Liver (tissue), 9 donors: Measurements from ENCODE around the gene GNLY. TPM values are rescaled to one million over a fixed set of nuclear protein-coding genes. Genes with fewer than 3 reads are reported as not detected.
A peak's percentile ranks its signal among the peaks of the same experiment; 100 is the strongest.

Source experiments
- DNase-seq: peaks from one replicate; pipeline ENCODE4 v3.0.0-alpha.2; 2017; ENCODE audit warnings: low spot score
- H3K27ac ChIP-seq, 2 donors: one replicate each; pipeline ENCODE4 v1.7.0; 2013; ENCODE audit warnings: inconsistent platforms in 2 of 2, low read length in 2 of 2, control low read depth in 1 of 2, low read depth in 1 of 2, mild to moderate bottlenecking in 1 of 2
- H3K27me3 ChIP-seq, 4 donors: one replicate each; pipeline versions ENCODE4 v1.6.1 to v1.7.0; 2013; ENCODE audit warnings: low read length in 3 of 4, inconsistent platforms in 1 of 4, mild to moderate bottlenecking in 1 of 4, moderate library complexity in 1 of 4; ENCODE audit not compliant: control insufficient read depth in 4 of 4, insufficient read depth in 4 of 4
- H3K36me3 ChIP-seq, 4 donors: one replicate each; pipeline versions ENCODE4 v1.6.1 to v1.7.0; 2013; ENCODE audit warnings: low read length in 3 of 4, mild to moderate bottlenecking in 3 of 4, low read depth in 1 of 4, moderate library complexity in 1 of 4; ENCODE audit not compliant: control insufficient read depth in 4 of 4, insufficient read depth in 3 of 4
- H3K4me1 ChIP-seq, 4 donors: one replicate each; pipeline versions ENCODE4 v1.6.1 to v1.7.0; 2013; ENCODE audit warnings: low read length in 3 of 4, mild to moderate bottlenecking in 3 of 4, moderate library complexity in 1 of 4; ENCODE audit not compliant: control insufficient read depth in 4 of 4, insufficient read depth in 4 of 4
- H3K4me3 ChIP-seq, 3 donors: one replicate each; pipeline versions ENCODE4 v1.6.1 to v1.7.0; 2013; ENCODE audit warnings: low read length in 3 of 3, control low read depth in 1 of 3, low read depth in 1 of 3, mild to moderate bottlenecking in 1 of 3
- H3K9ac ChIP-seq, 2 donors: one replicate each; pipeline ENCODE4 v1.7.0; 2013; ENCODE audit warnings: low read length in 2 of 2, mild to moderate bottlenecking in 2 of 2, moderate library complexity in 2 of 2, control low read depth in 1 of 2, low read depth in 1 of 2
- H3K9me3 ChIP-seq, 4 donors: one replicate each; pipeline versions ENCODE4 v1.6.1 to v1.7.0; 2013; ENCODE audit warnings: low read length in 3 of 4; ENCODE audit not compliant: control insufficient read depth in 4 of 4
- EGR1 ChIP-seq, 2 donors: IDR thresholded peaks; 2 replicates each; pipeline ENCODE4 v1.6.1; 2016 to 2018; ENCODE audit warnings: antibody characterized with exemption in 2 of 2, low read depth in 2 of 2
- FOXA1 ChIP-seq: IDR thresholded peaks from 2 replicates; pipeline ENCODE4 v1.6.1; 2016; ENCODE audit warnings: antibody characterized with exemption
- FOXA2 ChIP-seq: IDR thresholded peaks from 2 replicates; pipeline ENCODE4 v1.6.1; 2016; ENCODE audit warnings: antibody characterized with exemption
- HNF4A ChIP-seq, 2 donors: conservative IDR thresholded peaks; 2 replicates each; pipeline ENCODE4 v1.6.1; 2016; ENCODE audit warnings: antibody characterized with exemption in 2 of 2, mild to moderate bottlenecking in 2 of 2
- HNF4G ChIP-seq: IDR thresholded peaks from 2 replicates; pipeline ENCODE4 v1.6.1; 2016; ENCODE audit warnings: antibody characterized with exemption
- JUND ChIP-seq, 2 donors: IDR thresholded peaks; 2 replicates each; pipeline ENCODE4 v1.6.1; 2016; ENCODE audit warnings: antibody characterized with exemption in 2 of 2
- NR2F2 ChIP-seq: IDR thresholded peaks from 2 replicates; pipeline ENCODE4 v1.6.1; 2016; ENCODE audit warnings: antibody characterized with exemption
- RAD21 ChIP-seq, 2 donors: IDR thresholded peaks; 2 replicates each; pipeline ENCODE4 v1.6.1; 2016; ENCODE audit warnings: antibody characterized with exemption in 2 of 2, mild to moderate bottlenecking in 2 of 2
- RXRA ChIP-seq, 2 donors: IDR thresholded peaks; 2 replicates each; pipeline ENCODE4 v1.6.1; 2017 to 2018; ENCODE audit warnings: antibody characterized with exemption in 2 of 2, mild to moderate bottlenecking in 1 of 2
- SP1 ChIP-seq: IDR thresholded peaks from 2 replicates; pipeline ENCODE4 v1.6.1; 2018; ENCODE audit warnings: antibody characterized with exemption, mild to moderate bottlenecking
- TAF1 ChIP-seq: conservative IDR thresholded peaks from 2 replicates; pipeline ENCODE4 v1.6.1; 2016; ENCODE audit warnings: antibody characterized with exemption, mild to moderate bottlenecking
- WGBS: extraction: QIAGEN DNeasy Blood & Tissue Kit; methylation state at CpG from one replicate; pipeline ENCODE4 v1.1.7; 2013; 5-methylcytosine and 5-hydroxymethylcytosine counted together
- polyA plus RNA-seq, 2 donors: library from polyadenylated mRNA; stranded (reverse) in 1 of 2; unstranded in 1 of 2; fragments of 200-250 nt in 1 of 2; fragments of >200 nt in 1 of 2; fragmentation: Nextera tagmentation in 1 of 2; extraction: Ambion mirVana in 1 of 2; gene quantifications; one replicate each; pipeline versions ENCODE4 v1.2.1 to v1.2.3, GENCODE V29; 2013 to 2015
- total RNA-seq, 2 donors: library from RNA; depleted of rRNA; stranded (reverse); fragments of >200 nt; gene quantifications; one replicate each; pipeline ENCODE4 v1.2.3, GENCODE V29; 2014
- TF ChIP-seq, protein P1 (sequence below): fragments of 150-350 bp; IDR thresholded peaks from 2 replicates; pipeline ENCODE4 v1.5.1; 2017; ENCODE audit warnings: improper control_type of control experiment, low read depth, low read length; ENCODE audit not compliant: missing input control
- TF ChIP-seq, protein P2 (sequence below): IDR thresholded peaks from 2 replicates; pipeline ENCODE4 v1.6.1; 2016; ENCODE audit warnings: antibody characterized with exemption, mild to moderate bottlenecking
- TF ChIP-seq, protein P3 (sequence below): IDR thresholded peaks from 2 replicates; pipeline ENCODE4 v1.6.1; 2016; ENCODE audit warnings: antibody characterized with exemption
- TF ChIP-seq, protein P4 (sequence below): IDR thresholded peaks from 2 replicates; pipeline ENCODE4 v1.6.1; 2016; ENCODE audit warnings: antibody characterized with exemption
- TF ChIP-seq, protein P5 (sequence below): IDR thresholded peaks from 2 replicates; pipeline ENCODE4 v1.6.1; 2016; ENCODE audit warnings: antibody characterized with exemption
- donor health status: healthy.
- donor health status: healthy.
- donor health status: healthy.
- donor health status: healthy.
- donor health status: healthy.

GNLY gene
- total and polyA plus RNA-seq, 4 donors: 0.75 to 4.8 (median 1.3) TPM; not detected in 1

DNA sequence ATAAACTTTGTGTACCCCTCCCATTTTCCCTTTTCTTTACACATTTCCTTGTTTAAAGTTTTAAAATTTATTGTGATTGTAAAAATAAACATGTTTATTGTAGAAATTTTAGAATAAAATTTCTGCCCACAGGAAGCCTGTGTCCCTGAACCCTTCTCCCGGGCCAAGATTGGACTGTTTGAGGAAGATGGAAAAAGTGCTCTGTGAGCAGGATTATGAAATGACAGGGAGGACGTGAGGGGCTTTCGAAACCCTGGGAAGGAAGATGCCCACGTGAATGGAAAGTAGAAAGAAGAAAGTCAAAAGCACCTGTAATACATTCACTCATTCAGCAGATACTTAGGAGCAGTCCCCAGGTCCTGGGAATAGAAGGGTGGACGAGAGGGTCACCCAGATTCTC lies 34.2 kb downstream of the GNLY start:
- H3K27ac ChIP-seq: no peak overlapping the region
- no peak overlapping the region for H3K9ac ChIP-seq

DNA sequence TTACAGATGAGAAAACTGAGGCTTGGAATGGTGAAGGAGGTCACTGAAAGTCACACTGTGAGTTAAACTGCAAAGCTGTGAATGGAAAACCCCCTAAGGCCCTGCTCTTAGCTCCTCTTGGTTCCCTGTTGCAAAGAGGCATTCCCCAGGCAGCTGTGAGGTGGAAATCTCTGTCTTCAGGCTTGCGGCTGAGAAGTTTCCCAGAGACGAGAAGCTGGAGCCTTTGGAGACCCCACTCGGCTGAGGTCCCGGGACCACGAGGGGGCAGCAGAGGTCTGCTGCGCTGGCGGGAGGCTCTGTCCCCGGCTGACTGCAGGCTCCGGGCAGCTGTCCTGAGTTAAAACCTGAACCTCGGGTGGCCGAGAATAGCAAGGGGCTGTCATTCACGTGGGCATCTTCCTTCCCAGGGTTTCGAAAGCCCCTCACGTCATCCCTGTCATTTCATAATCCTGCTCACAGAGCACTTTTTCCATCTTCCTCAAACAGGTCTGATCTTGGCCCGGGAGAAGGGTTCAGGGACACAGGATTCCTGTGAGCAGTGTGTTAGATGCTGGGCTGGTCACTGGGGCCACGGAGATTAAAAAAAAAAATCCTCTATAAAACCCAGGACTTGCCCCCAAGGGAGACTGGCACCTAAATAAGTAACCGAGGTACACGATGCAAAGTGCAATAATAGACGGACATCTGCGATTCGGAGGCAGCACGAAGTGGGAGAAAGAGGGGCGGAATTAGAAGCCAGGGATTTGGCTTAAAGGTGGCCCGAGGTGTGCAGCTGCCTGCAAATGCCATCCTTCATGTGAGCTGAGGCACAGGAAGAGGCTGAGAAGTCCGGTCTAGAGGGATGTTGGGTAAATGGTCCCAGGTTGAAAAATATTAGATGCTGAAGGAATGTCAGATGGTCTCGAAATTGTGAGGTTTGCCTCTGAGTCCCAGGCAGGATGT lies 35.0 kb downstream of the GNLY start:
- H3K4me3 ChIP-seq: no peak overlapping the region
- H3K4me1 ChIP-seq: peaks cover 13 to 33% (median 24%) of the 10 kb centered on the region in 4 donors
- no peaks in the 10 kb centered on the region for H3K36me3 ChIP-seq
- no peaks in the 10 kb centered on the region for H3K9me3 ChIP-seq
- no peak for TF ChIP-seq EGR1 (IDR thresholded peaks at IDR 0.05; ENCODE audit: low read depth in 2 of 2)
- no peak for TF ChIP-seq TAF1
- TF ChIP-seq, protein P1, sequence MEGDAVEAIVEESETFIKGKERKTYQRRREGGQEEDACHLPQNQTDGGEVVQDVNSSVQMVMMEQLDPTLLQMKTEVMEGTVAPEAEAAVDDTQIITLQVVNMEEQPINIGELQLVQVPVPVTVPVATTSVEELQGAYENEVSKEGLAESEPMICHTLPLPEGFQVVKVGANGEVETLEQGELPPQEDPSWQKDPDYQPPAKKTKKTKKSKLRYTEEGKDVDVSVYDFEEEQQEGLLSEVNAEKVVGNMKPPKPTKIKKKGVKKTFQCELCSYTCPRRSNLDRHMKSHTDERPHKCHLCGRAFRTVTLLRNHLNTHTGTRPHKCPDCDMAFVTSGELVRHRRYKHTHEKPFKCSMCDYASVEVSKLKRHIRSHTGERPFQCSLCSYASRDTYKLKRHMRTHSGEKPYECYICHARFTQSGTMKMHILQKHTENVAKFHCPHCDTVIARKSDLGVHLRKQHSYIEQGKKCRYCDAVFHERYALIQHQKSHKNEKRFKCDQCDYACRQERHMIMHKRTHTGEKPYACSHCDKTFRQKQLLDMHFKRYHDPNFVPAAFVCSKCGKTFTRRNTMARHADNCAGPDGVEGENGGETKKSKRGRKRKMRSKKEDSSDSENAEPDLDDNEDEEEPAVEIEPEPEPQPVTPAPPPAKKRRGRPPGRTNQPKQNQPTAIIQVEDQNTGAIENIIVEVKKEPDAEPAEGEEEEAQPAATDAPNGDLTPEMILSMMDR: peak; percentile 98
- peak; percentile 74 to 93 for TF ChIP-seq RXRA (IDR thresholded peaks at IDR 0.05)
- TF ChIP-seq FOXA2: peak; percentile 4
- TF ChIP-seq, protein P2, sequence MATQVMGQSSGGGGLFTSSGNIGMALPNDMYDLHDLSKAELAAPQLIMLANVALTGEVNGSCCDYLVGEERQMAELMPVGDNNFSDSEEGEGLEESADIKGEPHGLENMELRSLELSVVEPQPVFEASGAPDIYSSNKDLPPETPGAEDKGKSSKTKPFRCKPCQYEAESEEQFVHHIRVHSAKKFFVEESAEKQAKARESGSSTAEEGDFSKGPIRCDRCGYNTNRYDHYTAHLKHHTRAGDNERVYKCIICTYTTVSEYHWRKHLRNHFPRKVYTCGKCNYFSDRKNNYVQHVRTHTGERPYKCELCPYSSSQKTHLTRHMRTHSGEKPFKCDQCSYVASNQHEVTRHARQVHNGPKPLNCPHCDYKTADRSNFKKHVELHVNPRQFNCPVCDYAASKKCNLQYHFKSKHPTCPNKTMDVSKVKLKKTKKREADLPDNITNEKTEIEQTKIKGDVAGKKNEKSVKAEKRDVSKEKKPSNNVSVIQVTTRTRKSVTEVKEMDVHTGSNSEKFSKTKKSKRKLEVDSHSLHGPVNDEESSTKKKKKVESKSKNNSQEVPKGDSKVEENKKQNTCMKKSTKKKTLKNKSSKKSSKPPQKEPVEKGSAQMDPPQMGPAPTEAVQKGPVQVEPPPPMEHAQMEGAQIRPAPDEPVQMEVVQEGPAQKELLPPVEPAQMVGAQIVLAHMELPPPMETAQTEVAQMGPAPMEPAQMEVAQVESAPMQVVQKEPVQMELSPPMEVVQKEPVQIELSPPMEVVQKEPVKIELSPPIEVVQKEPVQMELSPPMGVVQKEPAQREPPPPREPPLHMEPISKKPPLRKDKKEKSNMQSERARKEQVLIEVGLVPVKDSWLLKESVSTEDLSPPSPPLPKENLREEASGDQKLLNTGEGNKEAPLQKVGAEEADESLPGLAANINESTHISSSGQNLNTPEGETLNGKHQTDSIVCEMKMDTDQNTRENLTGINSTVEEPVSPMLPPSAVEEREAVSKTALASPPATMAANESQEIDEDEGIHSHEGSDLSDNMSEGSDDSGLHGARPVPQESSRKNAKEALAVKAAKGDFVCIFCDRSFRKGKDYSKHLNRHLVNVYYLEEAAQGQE: peak; percentile 18
- TF ChIP-seq SP1: peak; percentile 22
- TF ChIP-seq RAD21 (IDR thresholded peaks at IDR 0.05): peak; percentile 99
- peak; percentile 29 to 48 for TF ChIP-seq HNF4A (conservative IDR thresholded peaks at IDR 0.05)
- H3K9ac ChIP-seq: peak overlapping the region in 1 of 2 donors; percentile 32
- 35% methylated on average over 26 of the region's 26 CpGs for WGBS
- H3K27ac ChIP-seq: no peak overlapping the region
- peak; percentile 86 for DNase-seq
- no peaks in the 10 kb centered on the region for H3K27me3 ChIP-seq

More for the DNA sequence above, 34.2 kb downstream of the GNLY start:
- TF ChIP-seq, protein P3, sequence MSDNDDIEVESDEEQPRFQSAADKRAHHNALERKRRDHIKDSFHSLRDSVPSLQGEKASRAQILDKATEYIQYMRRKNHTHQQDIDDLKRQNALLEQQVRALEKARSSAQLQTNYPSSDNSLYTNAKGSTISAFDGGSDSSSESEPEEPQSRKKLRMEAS: no peak
- TF ChIP-seq, protein P4, sequence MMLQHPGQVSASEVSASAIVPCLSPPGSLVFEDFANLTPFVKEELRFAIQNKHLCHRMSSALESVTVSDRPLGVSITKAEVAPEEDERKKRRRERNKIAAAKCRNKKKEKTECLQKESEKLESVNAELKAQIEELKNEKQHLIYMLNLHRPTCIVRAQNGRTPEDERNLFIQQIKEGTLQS: no peak
- no peak for TF ChIP-seq EGR1 (IDR thresholded peaks at IDR 0.05; ENCODE audit: low read depth in 2 of 2)
- no peak for TF ChIP-seq FOXA1
- TF ChIP-seq RXRA (IDR thresholded peaks at IDR 0.05): no peak
- TF ChIP-seq TAF1: no peak
- TF ChIP-seq NR2F2: no peak
- TF ChIP-seq, protein P1: no peak
- TF ChIP-seq, protein P5, sequence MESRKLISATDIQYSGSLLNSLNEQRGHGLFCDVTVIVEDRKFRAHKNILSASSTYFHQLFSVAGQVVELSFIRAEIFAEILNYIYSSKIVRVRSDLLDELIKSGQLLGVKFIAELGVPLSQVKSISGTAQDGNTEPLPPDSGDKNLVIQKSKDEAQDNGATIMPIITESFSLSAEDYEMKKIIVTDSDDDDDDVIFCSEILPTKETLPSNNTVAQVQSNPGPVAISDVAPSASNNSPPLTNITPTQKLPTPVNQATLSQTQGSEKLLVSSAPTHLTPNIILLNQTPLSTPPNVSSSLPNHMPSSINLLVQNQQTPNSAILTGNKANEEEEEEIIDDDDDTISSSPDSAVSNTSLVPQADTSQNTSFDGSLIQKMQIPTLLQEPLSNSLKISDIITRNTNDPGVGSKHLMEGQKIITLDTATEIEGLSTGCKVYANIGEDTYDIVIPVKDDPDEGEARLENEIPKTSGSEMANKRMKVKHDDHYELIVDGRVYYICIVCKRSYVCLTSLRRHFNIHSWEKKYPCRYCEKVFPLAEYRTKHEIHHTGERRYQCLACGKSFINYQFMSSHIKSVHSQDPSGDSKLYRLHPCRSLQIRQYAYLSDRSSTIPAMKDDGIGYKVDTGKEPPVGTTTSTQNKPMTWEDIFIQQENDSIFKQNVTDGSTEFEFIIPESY: no peak
- TF ChIP-seq FOXA2: no peak
- no peak for TF ChIP-seq JUND (IDR thresholded peaks at IDR 0.05)
- no peak for TF ChIP-seq HNF4A (conservative IDR thresholded peaks at IDR 0.05)
- no peak for TF ChIP-seq HNF4G
- TF ChIP-seq RAD21 (IDR thresholded peaks at IDR 0.05): no peak
- no peak overlapping the region for H3K4me3 ChIP-seq
- no peaks in the 10 kb centered on the region for H3K36me3 ChIP-seq
- no peaks in the 10 kb centered on the region for H3K27me3 ChIP-seq
- no peak for DNase-seq
- H3K9me3 ChIP-seq: no peaks in the 10 kb centered on the region
- H3K4me1 ChIP-seq: peaks cover 16 to 39% (median 28%) of the 10 kb centered on the region in 4 donors
- WGBS: 51% methylated on average over 5 of the region's 5 CpGs
